Measurements from ENCODE around the gene EPS15. TPM values are rescaled to one million over a fixed set of nuclear protein-coding genes. Genes with fewer than 3 reads are reported as not detected.

The EPS15 gene
- total RNA-seq, 1 donor, result 108 TPM

GRCh38 chr1:51433269-51433971, 85.6 kb downstream of the EPS15 start:
- TF ChIP-seq CTCF (IDR thresholded peaks at IDR 0.05; ENCODE audit: insufficient read depth, low read length), result no peak
- H3K4me3 ChIP-seq (ENCODE audit: low read depth, low read length), result no peak overlapping the region
- DNase-seq (ENCODE audit: low read depth), result no peak

GRCh38 chr1:51432146-51432545, 86.9 kb downstream of the EPS15 start:
- no peak for DNase-seq (ENCODE audit: low read depth)

GRCh38 chr1:51427438-51427837, 91.6 kb downstream of the EPS15 start:
- H3K4me3 ChIP-seq (ENCODE audit: low read depth, low read length), result no peak overlapping the region
- no peak for TF ChIP-seq CTCF (IDR thresholded peaks at IDR 0.05; ENCODE audit: insufficient read depth, low read length)
- no peak for DNase-seq (ENCODE audit: low read depth)

More at GRCh38 chr1:51432146-51432545, 86.9 kb downstream of the EPS15 start:
- H3K4me3 ChIP-seq (ENCODE audit: low read depth, low read length), result no peak overlapping the region
- no peak for TF ChIP-seq CTCF (IDR thresholded peaks at IDR 0.05; ENCODE audit: insufficient read depth, low read length)

GRCh38 chr1:51425955-51426354, 93.1 kb downstream of the EPS15 start:
- no peak overlapping the region for H3K4me3 ChIP-seq (ENCODE audit: low read depth, low read length)
- no peak for DNase-seq (ENCODE audit: low read depth)
- no peak for TF ChIP-seq CTCF (IDR thresholded peaks at IDR 0.05; ENCODE audit: insufficient read depth, low read length)

GRCh38 chr1:51425273-51425672, 93.8 kb downstream of the EPS15 start:
- no peak for TF ChIP-seq CTCF (IDR thresholded peaks at IDR 0.05; ENCODE audit: insufficient read depth, low read length)
- no peak for DNase-seq (ENCODE audit: low read depth)
- H3K4me3 ChIP-seq (ENCODE audit: low read depth, low read length), result no peak overlapping the region

GRCh38 chr1:51423073-51423821, 95.8 kb downstream of the EPS15 start:
- TF ChIP-seq CTCF (IDR thresholded peaks at IDR 0.05; ENCODE audit: insufficient read depth, low read length), result no peak
- H3K4me3 ChIP-seq (ENCODE audit: low read depth, low read length), result no peak overlapping the region
- DNase-seq (ENCODE audit: low read depth), result peak; percentile 43

All from fibroblast of the aortic adventitia (primary cell).